Measurements from ENCODE around the gene SUMF1. TPM values are rescaled to one million over a fixed set of nuclear protein-coding genes. Genes with fewer than 3 reads are reported as not detected.
A peak's percentile ranks its signal among the peaks of the same experiment; 100 is the strongest.

The SUMF1 gene
- total RNA-seq, 4 donors from 2014 or later, result 29.1 to 65.9 (median 48.0) TPM

DNA sequence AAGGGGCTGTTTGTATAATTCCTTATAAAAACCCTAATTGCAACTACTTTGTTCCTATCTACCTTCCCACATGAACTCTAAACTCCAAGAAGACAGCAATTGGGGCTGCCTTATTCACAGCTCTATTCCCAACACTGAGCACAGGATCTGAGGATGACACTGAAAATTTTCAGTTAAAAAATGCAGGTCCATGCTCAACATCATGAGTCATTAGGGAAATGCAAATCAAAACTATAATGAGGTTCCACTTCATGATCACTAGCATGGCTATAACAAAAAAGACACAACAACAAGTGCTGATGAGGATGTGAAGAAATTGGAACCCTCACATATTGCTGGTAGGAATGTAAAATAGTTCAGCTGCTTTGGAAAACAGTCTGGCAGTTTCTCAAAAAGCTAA, 12.9 kb downstream of the SUMF1 start:
- TF ChIP-seq, protein P1, sequence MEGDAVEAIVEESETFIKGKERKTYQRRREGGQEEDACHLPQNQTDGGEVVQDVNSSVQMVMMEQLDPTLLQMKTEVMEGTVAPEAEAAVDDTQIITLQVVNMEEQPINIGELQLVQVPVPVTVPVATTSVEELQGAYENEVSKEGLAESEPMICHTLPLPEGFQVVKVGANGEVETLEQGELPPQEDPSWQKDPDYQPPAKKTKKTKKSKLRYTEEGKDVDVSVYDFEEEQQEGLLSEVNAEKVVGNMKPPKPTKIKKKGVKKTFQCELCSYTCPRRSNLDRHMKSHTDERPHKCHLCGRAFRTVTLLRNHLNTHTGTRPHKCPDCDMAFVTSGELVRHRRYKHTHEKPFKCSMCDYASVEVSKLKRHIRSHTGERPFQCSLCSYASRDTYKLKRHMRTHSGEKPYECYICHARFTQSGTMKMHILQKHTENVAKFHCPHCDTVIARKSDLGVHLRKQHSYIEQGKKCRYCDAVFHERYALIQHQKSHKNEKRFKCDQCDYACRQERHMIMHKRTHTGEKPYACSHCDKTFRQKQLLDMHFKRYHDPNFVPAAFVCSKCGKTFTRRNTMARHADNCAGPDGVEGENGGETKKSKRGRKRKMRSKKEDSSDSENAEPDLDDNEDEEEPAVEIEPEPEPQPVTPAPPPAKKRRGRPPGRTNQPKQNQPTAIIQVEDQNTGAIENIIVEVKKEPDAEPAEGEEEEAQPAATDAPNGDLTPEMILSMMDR (IDR thresholded peaks at IDR 0.05), result no peak
- TF ChIP-seq POLR2A (IDR thresholded peaks at IDR 0.05), result no peak
- no peak for DNase-seq
- Histone ChIP-seq H3K27ac (no peak overlapping the region), H3K36me3 (peaks cover 0 to 33% (median 0%) of the 10 kb centered on the region in 3 donors), H3K9me3 (no peaks in the 10 kb centered on the region), H3K27me3 (no peaks in the 10 kb centered on the region), H3K4me3 (no peak overlapping the region), H3K4me1 (no peaks in the 10 kb centered on the region)
- intact Hi-C loops (cut with DNase I), result no loop called here

DNA sequence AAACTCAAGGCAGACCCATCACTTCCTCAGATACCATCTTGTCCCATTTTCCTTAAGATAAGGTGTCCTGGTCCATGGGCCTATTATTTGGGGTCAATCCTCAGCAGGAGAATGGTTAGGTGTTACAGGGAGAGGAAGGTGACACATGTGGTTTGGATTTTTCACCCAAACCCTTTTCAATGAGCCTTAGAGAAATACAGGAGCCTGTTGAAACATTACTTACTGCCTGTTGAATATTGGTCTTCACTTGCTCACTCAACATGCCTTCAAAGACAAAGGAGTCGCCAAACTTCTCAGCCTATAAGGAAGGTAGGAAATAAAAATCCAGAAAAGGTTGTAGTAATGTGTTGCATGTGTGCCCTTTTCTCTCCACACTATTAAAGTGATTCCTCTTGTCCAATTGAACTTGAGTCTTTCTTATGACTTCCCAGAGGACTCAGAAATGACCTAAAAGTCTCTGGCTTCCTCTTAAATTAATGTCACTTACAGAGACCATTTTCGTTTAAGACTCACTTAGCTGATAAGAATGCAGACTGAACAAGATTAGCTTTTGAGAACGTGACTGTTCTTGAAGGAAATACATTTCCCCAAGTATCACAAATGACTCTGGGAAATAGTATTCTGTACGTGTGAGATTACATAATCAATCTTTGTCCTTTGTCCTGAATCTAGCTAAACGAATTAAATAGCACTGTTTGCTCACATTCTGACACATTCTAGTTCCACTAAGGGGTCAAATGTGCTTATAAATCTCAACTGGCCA, 17.8 kb downstream of the SUMF1 start:
- Histone ChIP-seq H3K9me3 (no peaks in the 10 kb centered on the region), H3K4me1 (no peaks in the 10 kb centered on the region), H3K36me3 (peaks cover 0 to 82% (median 0%) of the 10 kb centered on the region in 3 donors), H3K4me3 (no peak overlapping the region), H3K27me3 (no peaks in the 10 kb centered on the region), H3K27ac (no peak overlapping the region)
- DNase-seq, result no peak
- 64 to 83% methylated on average over 5 of the region's 5 CpGs for WGBS, 2 donors
- TF ChIP-seq, protein P1 (IDR thresholded peaks at IDR 0.05), result no peak
- TF ChIP-seq POLR2A (IDR thresholded peaks at IDR 0.05), result no peak
- intact Hi-C loops (cut with DNase I), result no loop called here

DNA sequence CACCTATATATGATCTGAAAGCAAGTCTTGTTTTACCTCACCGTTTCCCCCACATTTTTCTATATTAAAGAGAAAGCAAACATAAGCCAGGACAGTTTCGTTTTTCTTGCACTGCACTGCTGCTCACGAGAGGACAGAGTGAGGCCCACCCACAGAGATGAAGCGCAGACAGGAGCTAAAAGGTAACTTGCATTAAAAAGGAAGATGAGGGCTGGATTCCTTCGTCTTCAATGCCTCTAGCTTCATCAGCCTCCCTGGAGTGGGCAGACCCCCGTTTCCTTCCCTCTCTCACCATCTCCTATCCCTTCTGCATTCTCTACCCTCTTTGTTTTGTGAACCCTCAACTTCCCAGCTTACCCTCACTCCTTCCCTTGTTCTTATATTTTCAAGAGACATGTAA, 18.9 kb downstream of the SUMF1 start:
- Histone ChIP-seq H3K4me3 (no peak overlapping the region), H3K27me3 (no peaks in the 10 kb centered on the region), H3K36me3 (peaks cover 0 to 93% (median 0%) of the 10 kb centered on the region in 3 donors), H3K4me1 (no peaks in the 10 kb centered on the region), H3K27ac (no peak overlapping the region), H3K9me3 (no peaks in the 10 kb centered on the region)
- no peak for DNase-seq
- no peak for TF ChIP-seq POLR2A (IDR thresholded peaks at IDR 0.05)
- TF ChIP-seq, protein P1 (IDR thresholded peaks at IDR 0.05), result no peak
- WGBS, 2 donors, result 82 to 83% methylated on average over 6 of the region's 6 CpGs
- intact Hi-C loops (cut with DNase I), result no loop called here

DNA sequence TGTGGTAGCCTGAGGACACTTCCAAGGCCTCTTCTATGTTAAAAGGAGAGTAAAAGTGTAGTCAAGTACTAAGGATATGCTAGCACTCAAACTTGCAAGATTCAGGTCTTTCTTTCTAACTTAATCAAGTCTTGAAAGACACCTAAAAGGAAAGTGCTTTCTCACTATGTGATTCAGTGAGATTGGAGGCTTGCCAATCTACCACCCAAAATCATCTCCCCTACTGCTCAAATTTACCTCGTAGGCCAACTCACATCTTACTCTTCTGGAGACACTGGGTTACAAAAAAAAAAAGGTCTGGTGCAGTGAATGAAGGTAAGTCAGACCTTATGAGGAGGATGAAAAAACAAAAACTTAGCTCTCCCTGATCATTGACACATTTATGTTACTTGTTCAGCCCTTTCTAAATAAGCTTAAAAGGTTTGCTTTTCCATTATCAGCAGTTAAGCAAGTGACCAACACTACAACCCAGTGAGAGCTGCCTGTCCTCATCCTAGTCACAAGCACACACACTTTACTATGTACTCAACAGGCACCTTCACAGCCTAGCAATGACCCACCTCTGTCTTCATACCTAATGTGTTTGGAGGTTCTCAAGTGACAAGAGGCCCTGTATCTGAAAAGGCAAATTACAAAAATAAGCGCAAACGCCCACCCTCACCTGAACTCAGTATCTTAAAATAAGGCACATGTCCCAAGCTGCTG, 19.6 kb downstream of the SUMF1 start:
- intact Hi-C loops (cut with DNase I), result no loop called here
- H3K27me3 ChIP-seq, result no peaks in the 10 kb centered on the region
- H3K36me3 ChIP-seq, result peaks cover 0 to 96% (median 0%) of the 10 kb centered on the region in 3 donors
- WGBS, 2 donors, result 74 to 93% methylated on average over 3 of the region's 3 CpGs
- TF ChIP-seq, protein P1 (IDR thresholded peaks at IDR 0.05), result no peak
- no peak for TF ChIP-seq POLR2A (IDR thresholded peaks at IDR 0.05)
- no peak for DNase-seq
- H3K4me3 ChIP-seq, result no peak overlapping the region
- H3K9me3 ChIP-seq, result no peaks in the 10 kb centered on the region
- no peaks in the 10 kb centered on the region for H3K4me1 ChIP-seq
- H3K27ac ChIP-seq, result no peak overlapping the region

DNA sequence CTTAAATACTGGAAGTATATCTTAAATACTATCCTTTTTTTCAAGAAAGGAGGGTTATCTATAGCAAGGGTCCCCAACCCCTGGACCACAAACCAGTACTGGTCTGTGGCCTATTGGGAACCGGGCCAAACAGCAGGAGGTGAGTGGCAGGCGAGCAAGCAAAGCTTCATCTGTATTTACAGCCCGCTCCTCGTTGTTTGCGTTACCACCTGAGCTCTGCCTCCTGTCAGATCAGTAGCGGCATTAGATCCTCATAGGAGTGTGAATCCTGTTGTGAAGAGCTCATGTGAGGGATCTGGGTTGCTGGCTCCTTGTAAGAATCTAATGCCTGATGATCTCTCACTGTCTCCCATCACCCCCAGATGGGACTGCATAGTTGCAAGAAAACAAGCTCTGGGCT, 26.1 kb downstream of the SUMF1 start:
- no peaks in the 10 kb centered on the region for H3K9me3 ChIP-seq
- TF ChIP-seq, protein P1 (IDR thresholded peaks at IDR 0.05), result no peak
- TF ChIP-seq POLR2A (IDR thresholded peaks at IDR 0.05), result no peak
- no peak overlapping the region for H3K4me3 ChIP-seq
- H3K27ac ChIP-seq, result peak overlapping the region in 3 of 4 donors; percentile 4 to 39 (median 18)
- peaks cover 0 to 33% (median 0%) of the 10 kb centered on the region in 3 donors for H3K36me3 ChIP-seq
- 78 to 80% methylated on average over 6 of the region's 6 CpGs for WGBS, 2 donors
- H3K27me3 ChIP-seq, result no peaks in the 10 kb centered on the region
- intact Hi-C loops (cut with DNase I), result no loop called here
- no peaks in the 10 kb centered on the region for H3K4me1 ChIP-seq
- DNase-seq, result no peak
